OCI-LY1 (cell line): ENCODE measurements around the gene CELF4.

Experiments used
- H2AFZ ChIP-seq: fragments of 200-600 bp; sonication (generic), shearing (Covaris generic); 2 replicates; pipeline ENCODE4 v1.6.0; 2014; ENCODE audit warnings: antibody characterized with exemption, mild to moderate bottlenecking, low read length
- H3F3A ChIP-seq: fragments of 200-600 bp; sonication (generic), shearing (Covaris generic); 2 replicates; pipeline ENCODE4 v1.6.0; 2014; ENCODE audit warnings: mild to moderate bottlenecking, antibody characterized with exemption, low read length, moderate library complexity; ENCODE audit not compliant: insufficient read depth
- H3K27ac ChIP-seq: fragments of 200-600 bp; sonication (generic); 2 replicates; pipeline ENCODE4 v1.5.1; 2014; ENCODE audit warnings: low read length, mixed run types, mild to moderate bottlenecking, low read depth; ENCODE audit not compliant: poor library complexity, severe bottlenecking
- H3K27me3 ChIP-seq: fragments of 200-600 bp; sonication (generic); 2 replicates; pipeline ENCODE4 v1.6.0; 2014; ENCODE audit warnings: antibody characterized with exemption, mild to moderate bottlenecking, low read length, moderate library complexity; ENCODE audit not compliant: insufficient read depth
- H3K36me3 ChIP-seq: fragments of 200-600 bp; sonication (generic); 2 replicates; pipeline ENCODE4 v1.6.1; 2014; ENCODE audit warnings: mild to moderate bottlenecking, antibody characterized with exemption, low read length, moderate library complexity, mixed read lengths; ENCODE audit not compliant: insufficient read depth
- H3K4me1 ChIP-seq: fragments of 200-600 bp; sonication (generic); 2 replicates; pipeline ENCODE4 v1.5.1; 2014; ENCODE audit warnings: mild to moderate bottlenecking, low read length, moderate library complexity; ENCODE audit not compliant: insufficient read depth, severe bottlenecking
- H3K4me2 ChIP-seq: fragments of 200-600 bp; sonication (generic), shearing (Covaris generic); 2 replicates; pipeline ENCODE4 v1.6.1; 2014; ENCODE audit warnings: low read length
- H3K4me3 ChIP-seq: fragments of 200-600 bp; sonication (generic); 2 replicates; pipeline ENCODE4 v1.5.1; 2014; ENCODE audit warnings: low read length, low read depth, mild to moderate bottlenecking, mixed read lengths; ENCODE audit not compliant: poor library complexity, severe bottlenecking
- H3K79me2 ChIP-seq: fragments of 200-600 bp; shearing (Covaris generic); 2 replicates; pipeline ENCODE4 v1.6.1; 2016; ENCODE audit warnings: mixed run types, low read length, mixed read lengths; ENCODE audit not compliant: insufficient read depth
- H3K9ac ChIP-seq: fragments of 200-600 bp; sonication (generic), shearing (Covaris generic); 2 replicates; pipeline ENCODE4 v1.6.1; 2014; ENCODE audit warnings: mild to moderate bottlenecking, low read length, mixed read lengths
- H3K9me2 ChIP-seq: fragments of 200-600 bp; sonication (generic), shearing (Covaris generic); 2 replicates; pipeline ENCODE4 v1.6.1; 2014; ENCODE audit warnings: low read depth, mild to moderate bottlenecking, low read length, mixed read lengths
- H3K9me3 ChIP-seq: fragments of 200-600 bp; shearing (Covaris generic); 2 replicates; pipeline ENCODE4 v1.6.1; 2014; ENCODE audit warnings: low read length, mixed read lengths
- H4K20me1 ChIP-seq: fragments of 200-600 bp; sonication (generic), shearing (Covaris generic); 2 replicates; pipeline ENCODE4 v1.6.0; 2016; ENCODE audit warnings: mild to moderate bottlenecking, low read length; ENCODE audit not compliant: insufficient read depth
- EZH2 ChIP-seq: fragments of 200-600 bp; sonication (generic), shearing (Covaris generic); IDR thresholded peaks from 2 replicates; pipeline ENCODE4 v1.8.0; 2017; ENCODE audit warnings: borderline replicate concordance, mixed run types, mild to moderate bottlenecking, antibody characterized with exemption, low read length, moderate library complexity, mixed read lengths
- TF ChIP-seq, protein P1 (sequence below): fragments of 200-600 bp; sonication (generic), shearing (Covaris generic); IDR thresholded peaks from 2 replicates; pipeline ENCODE4 v1.5.1; 2017; ENCODE audit warnings: mild to moderate bottlenecking, antibody characterized with exemption, low read length, moderate library complexity, mixed read lengths

CELF4 gene

DNA sequence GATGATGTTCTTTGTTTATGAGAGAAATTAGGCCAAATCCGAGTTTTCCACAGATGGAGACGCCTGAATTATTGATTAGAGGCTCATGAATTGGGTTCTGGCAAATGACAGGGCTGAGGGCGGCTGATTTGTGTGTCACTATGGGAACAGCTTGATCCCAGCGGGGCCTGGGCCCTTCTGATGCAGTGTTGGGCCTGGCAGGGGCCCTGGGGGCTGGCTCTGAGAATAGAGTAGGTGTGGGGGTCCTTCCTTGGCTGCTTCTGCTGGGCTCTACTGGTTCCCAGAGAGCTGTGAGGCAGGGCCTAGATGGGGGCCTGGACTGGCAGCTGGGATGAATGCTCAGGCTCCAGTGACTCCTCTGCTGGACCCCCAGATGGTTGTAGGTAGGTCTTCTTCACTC, 164.8 kb downstream of the CELF4 start:
- H3K27me3 ChIP-seq = no peaks in the 10 kb centered on the region; the same call in 1 of the 2 replicates
- H3K27ac ChIP-seq = no peak overlapping the region
- H3K4me1 ChIP-seq = no peaks in the 10 kb centered on the region
- no peaks in the 10 kb centered on the region for H3K9me2 ChIP-seq
- H3K4me2 ChIP-seq = no peak overlapping the region
- no peaks in the 10 kb centered on the region for H4K20me1 ChIP-seq
- H3F3A ChIP-seq = no peaks in the 10 kb centered on the region
- no peaks in the 10 kb centered on the region for H3K9me3 ChIP-seq
- H3K4me3 ChIP-seq = no peak overlapping the region
- no peaks in the 10 kb centered on the region for H3K36me3 ChIP-seq
- no peak overlapping the region for H2AFZ ChIP-seq
- TF ChIP-seq EZH2 = no peak
- TF ChIP-seq, protein P1, sequence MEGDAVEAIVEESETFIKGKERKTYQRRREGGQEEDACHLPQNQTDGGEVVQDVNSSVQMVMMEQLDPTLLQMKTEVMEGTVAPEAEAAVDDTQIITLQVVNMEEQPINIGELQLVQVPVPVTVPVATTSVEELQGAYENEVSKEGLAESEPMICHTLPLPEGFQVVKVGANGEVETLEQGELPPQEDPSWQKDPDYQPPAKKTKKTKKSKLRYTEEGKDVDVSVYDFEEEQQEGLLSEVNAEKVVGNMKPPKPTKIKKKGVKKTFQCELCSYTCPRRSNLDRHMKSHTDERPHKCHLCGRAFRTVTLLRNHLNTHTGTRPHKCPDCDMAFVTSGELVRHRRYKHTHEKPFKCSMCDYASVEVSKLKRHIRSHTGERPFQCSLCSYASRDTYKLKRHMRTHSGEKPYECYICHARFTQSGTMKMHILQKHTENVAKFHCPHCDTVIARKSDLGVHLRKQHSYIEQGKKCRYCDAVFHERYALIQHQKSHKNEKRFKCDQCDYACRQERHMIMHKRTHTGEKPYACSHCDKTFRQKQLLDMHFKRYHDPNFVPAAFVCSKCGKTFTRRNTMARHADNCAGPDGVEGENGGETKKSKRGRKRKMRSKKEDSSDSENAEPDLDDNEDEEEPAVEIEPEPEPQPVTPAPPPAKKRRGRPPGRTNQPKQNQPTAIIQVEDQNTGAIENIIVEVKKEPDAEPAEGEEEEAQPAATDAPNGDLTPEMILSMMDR = no peak
- H3K79me2 ChIP-seq = no peaks in the 10 kb centered on the region
- no peak overlapping the region for H3K9ac ChIP-seq

- Histone ChIP-seq H3K79me2 (no peaks in the 10 kb centered on the region), H4K20me1 (no peaks in the 10 kb centered on the region), H3K36me3 (no peaks in the 10 kb centered on the region), H3K4me1 (no peaks in the 10 kb centered on the region), H3K4me2 (no peak overlapping the region), H2AFZ (no peak overlapping the region), H3K27me3 (no peaks in the 10 kb centered on the region; the same call in 1 of the 2 replicates), H3K4me3 (no peak overlapping the region), H3F3A (no peaks in the 10 kb centered on the region), H3K9me3 (no peaks in the 10 kb centered on the region), H3K9ac (no peak overlapping the region), H3K27ac (no peak overlapping the region), H3K9me2 (no peaks in the 10 kb centered on the region)
- TF ChIP-seq, protein P1 = no peak
These were observed 167.2 kb downstream of the CELF4 start for GRCh38 chr18:37398248-37398920.

- no peaks in the 10 kb centered on the region for H3K4me1 ChIP-seq
- H3K27ac ChIP-seq = no peak overlapping the region
- no peak overlapping the region for H3K4me2 ChIP-seq
- H3K9me3 ChIP-seq = no peaks in the 10 kb centered on the region
- H3K27me3 ChIP-seq = no peaks in the 10 kb centered on the region; the same call in 1 of the 2 replicates
- no peaks in the 10 kb centered on the region for H3F3A ChIP-seq
- no peak overlapping the region for H2AFZ ChIP-seq
- TF ChIP-seq EZH2 = no peak
- TF ChIP-seq, protein P1 = no peak
- H3K36me3 ChIP-seq = no peaks in the 10 kb centered on the region
- H3K4me3 ChIP-seq = no peak overlapping the region
- no peaks in the 10 kb centered on the region for H3K9me2 ChIP-seq
- H3K9ac ChIP-seq = no peak overlapping the region
- H3K79me2 ChIP-seq = no peaks in the 10 kb centered on the region
- no peaks in the 10 kb centered on the region for H4K20me1 ChIP-seq
These were observed 167.8 kb downstream of the CELF4 start for GRCh38 chr18:37397814-37398213.
